GM08714 (cell line): Measurements from ENCODE around the gene PSMG4.

Experiments used
- H3K4me3 ChIP-seq: fragments of 200-500 bp; sonication (Bioruptor generic); 2 replicates; pipeline ENCODE4 v1.5.1; 2014; ENCODE audit warnings: mild to moderate bottlenecking, low read length, inconsistent platforms
- ZNF274 ChIP-seq: IDR thresholded peaks from 2 replicates; pipeline ENCODE4 v1.6.1; 2012; ENCODE audit warnings: mild to moderate bottlenecking, low read depth, low read length

PSMG4 gene

DNA sequence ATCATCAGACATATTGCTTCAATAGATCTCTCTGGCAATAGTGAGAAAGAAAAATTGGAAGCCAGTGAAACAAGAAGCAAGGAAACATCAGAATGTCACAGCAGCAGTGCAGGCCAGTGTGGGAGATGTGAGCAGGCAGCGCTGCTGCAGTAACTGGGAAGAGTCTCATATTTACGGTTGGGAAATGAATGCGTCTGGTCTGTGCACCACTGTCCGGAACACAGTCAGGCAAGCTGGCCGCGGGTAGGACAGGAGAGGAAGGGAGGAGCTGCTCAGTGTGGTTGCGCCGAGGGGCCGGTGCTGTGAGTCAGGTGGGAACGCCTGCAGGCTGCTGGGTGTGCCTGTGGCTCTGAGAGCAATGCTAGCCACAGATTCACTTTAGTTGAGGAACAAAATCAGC is 6.4 kb upstream of the PSMG4 start:
- TF ChIP-seq ZNF274: no peak

DNA sequence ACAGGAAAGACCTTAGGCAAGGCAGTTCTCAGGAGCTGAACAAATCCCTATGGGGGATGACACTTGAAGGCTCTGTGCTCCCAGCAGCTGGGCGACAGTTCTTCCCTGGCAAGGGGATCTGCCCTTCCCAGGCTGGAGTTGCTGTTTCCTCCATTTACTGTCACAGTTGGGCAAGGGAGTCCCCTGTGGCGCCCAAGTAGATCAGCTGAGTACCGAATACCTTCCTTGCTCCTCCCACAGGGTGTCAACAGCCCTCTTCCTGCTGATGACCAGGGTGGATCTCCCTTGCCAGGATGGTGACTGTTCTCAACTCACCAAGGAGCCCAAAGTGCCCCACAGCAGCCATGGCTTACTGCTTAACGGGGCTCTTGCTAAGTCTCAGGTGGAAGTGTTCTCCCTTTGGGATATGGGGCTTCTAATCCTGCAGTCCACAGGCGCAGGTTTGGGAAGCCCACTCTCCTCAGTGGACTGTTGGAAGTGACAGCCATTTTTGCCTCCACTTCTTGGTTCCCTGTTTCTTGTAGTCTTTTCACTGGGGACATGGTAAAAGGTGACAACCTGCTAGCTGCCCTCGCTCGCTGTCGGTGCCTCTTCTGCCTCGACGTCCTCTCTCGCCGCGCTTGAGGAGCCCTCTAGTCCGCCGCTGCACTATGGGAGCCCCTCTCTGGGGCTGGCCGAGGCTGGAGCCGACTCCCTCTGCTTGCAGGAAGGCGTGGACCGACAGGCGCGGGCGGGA is 5.7 kb upstream of the PSMG4 start:
- TF ChIP-seq ZNF274: no peak
- no peak overlapping the region for H3K4me3 ChIP-seq

More for the DNA sequence above, 6.4 kb upstream of the PSMG4 start:
- no peak overlapping the region for H3K4me3 ChIP-seq

DNA sequence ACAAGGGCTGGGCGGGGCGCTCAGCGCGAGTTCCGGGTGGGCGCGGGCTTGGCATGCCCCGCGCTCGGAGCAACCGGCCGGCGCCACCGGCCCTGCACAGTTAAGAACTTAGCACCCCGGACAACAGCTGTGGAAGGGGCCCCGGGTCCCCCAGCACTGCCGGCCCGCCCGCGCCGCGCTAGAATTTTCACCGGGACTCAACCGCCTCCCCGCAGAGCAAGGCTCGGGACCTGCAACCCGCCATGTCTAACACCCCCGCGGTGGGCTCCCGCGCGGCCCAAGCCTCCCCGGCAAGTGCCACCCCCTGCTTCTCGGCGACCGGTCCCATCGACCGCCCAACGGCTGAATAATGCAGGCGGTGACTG is 5.2 kb upstream of the PSMG4 start:
- H3K4me3 ChIP-seq: no peak overlapping the region
- TF ChIP-seq ZNF274: no peak

DNA sequence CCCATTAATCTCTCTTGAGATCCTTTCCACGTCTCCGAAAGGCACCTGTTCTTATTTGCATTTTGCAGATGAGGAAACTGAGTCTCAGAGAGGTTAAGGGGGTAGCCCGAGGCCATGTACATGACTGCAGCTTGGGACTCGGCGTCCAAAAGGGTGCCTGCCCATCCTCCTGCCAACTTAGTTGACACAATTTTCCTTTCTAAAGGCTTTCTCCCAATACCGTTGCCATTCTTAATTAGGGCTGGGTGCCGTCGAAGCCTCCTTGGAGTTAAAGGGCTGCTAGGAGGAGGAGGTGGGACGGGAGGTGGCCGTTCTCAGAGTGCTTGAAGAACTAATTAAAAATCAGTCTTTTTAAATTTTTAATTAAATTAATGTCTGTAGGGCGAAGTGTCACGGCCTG is 546 bp upstream of the PSMG4 start:
- H3K4me3 ChIP-seq: peak overlapping the region; percentile 51; the same call in 1 of the 2 replicates
- no peak for TF ChIP-seq ZNF274

DNA sequence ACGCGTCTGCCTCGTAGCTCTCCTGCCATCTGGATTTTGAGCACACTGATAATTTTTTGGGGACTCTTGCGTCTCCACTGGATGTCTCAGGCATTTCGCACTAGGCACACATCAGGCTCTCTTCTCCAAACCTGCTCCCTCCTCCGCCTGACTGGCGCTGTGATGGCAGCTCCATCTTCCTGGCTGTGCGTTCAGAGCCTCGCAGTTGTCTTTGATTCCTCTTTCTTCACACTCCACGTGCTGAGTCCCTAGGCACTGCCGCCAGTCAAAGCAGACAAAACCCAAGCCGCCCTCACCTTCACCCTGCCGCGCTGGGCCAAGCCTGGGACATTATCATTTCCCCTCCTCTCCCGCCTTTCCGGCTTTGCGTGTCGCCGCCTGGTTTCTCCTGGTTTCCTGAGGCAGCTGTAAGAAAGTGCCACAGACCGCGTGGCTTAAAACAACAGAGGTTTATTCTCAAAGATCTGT is 778 bp downstream of the PSMG4 start:
- peak overlapping the region; percentile 82 for H3K4me3 ChIP-seq
- no peak for TF ChIP-seq ZNF274

DNA sequence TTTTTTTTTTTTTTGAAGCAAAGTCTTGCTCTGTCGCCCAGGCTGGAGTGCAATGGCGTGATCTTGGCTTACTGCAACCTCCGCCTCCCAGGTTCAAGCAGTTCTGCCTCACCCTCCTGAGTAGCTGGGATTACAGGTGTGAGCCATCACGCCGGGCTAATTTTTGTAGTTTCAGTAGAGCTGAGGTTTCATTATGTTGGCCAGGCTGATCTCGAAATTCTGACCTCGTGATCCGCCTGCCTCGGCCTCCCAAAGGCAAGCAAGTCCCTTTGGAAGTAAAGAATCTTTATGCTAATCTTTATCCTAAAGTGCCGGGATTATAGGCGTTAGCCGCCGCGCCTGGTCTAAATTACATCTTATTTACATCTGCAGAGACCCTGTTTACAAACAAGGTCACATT is 1.5 kb downstream of the PSMG4 start:
- no peak overlapping the region; the same call in 1 of the 2 replicates for H3K4me3 ChIP-seq

DNA sequence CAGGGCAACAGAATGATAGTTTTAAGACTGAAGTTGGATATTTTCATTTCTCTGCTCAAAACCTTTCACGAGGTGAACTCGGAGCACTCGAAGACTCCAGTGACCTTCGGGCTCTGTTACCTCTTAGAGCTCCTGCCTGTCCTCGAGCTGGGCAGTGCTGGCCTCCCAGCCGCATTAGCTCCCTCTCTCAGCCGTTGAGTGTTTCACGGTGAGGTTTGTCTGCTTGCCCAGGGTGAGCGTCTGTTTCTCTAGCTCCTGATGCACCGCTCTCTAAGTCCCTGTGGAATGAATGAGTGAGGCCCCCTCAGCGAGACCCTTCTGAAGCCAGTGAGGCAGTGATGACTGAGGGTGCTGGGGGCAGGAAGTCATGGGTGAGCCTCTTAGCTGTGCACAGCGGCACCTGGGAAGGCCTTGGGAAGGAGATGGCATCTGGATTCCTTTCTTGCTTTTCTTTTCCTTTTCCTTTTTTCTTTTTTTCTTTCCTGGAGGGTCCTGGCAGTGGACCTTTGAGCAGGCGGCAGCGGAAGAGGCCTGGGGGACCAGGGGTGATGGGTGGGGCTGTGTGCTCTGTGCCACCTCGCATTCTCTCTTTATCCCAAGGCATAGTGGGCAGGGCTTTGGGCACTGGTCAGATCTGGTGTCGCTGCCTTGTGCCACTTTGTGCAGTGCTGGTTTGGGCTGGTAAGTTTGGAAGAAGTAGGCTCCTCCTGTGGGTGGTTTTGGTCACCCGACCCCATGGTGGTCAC is 2.2 kb downstream of the PSMG4 start:
- no peak overlapping the region for H3K4me3 ChIP-seq
- no peak for TF ChIP-seq ZNF274

More for the DNA sequence above, 1.5 kb downstream of the PSMG4 start:
- no peak for TF ChIP-seq ZNF274

DNA sequence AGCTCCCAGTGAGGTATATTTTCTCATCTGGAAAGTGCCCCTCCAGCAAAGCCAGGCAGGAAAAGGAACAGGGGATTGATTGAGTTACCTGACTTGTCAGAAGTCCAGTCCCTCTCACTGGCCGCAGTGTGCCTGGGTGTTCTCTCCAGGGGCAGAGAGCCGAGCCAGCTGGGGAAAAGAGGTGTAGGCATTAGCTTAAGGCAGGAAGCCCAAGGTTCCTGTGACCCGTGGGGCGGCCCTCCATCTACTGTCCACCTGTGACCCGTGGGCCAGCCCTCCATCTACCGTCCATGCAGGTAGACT is 2.7 kb downstream of the PSMG4 start:
- no peak overlapping the region for H3K4me3 ChIP-seq
- no peak for TF ChIP-seq ZNF274

DNA sequence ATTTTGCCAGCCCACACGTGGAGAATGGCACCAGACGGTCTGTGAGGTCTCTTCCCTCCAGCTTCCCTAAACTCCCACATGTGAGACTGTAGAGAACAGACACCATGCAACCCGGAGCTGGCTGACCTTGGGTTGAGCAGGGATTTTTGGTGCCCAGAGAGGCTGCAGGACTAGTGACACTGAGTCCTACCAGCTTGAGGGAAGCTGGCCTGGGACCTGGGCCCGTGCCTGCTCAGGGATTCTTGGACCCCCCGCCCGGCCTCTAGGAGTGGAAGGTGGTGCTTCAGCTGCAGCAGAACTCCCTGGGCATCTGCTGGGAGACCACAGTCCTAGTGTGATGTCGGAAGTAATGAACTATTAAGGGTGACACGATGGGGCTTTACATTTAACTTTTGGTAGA is 3.2 kb downstream of the PSMG4 start:
- no peak overlapping the region for H3K4me3 ChIP-seq

DNA sequence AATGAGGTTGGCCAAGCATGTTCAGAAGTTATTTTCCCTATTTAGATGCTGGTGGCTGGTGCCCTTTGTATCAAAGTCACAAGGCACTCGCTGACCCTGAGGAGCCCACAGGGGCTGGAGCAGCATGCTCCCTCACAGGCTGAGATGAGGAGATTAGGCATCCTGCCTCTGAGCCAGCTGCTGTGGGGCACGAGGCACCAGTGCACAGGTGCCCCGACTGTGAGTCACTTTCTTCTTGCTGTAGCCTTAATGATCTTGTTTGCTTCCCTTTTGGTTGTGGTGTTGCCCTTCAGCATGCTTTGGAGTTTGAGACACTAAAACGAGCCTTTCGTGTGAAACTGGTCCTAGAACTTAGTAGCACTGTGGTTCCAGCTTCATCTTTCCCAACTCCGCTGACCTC is 4.3 kb downstream of the PSMG4 start:
- no peak for TF ChIP-seq ZNF274
- H3K4me3 ChIP-seq: no peak overlapping the region

More for the DNA sequence above, 3.2 kb downstream of the PSMG4 start:
- TF ChIP-seq ZNF274: no peak

DNA sequence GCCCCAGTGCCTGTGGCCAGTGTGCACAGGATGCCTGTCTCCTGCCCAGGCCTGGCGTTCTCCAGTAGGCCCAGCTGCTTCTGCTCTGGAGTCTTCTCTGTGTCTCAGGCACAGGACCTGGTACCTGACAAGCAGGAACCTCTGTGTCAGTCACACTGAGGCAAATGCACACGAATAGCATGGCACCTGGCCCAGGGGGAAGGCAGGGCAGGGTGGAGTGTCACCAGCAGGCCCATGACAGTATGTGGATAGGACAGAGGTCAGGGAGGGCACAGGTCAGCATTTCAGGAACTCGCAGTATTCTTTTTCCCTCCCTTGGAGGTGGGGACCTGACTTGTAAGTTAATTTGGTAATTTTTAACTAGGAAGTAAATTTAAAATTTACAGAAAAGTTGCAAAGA is 5.6 kb downstream of the PSMG4 start:
- H3K4me3 ChIP-seq: no peak overlapping the region

DNA sequence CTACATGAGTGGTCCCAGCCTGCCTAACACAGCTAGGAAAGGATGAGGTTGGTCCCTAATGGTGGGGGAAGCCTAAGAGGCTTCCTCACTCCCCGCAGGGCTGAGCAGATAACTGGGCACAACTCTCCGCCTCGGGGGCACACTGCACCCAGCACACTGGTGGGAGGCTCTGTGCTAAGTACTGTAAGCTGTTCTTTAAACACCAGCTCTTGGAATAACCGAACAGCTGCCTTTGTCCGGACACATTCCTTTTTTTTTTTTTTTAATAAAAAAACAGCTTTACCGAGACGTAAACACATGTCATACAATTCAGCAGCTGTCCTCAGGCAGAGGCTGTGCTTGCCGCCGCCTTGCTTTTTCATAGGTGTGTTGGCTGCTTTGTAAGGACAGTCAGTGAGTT is 6.9 kb downstream of the PSMG4 start:
- no peak for TF ChIP-seq ZNF274
- no peak overlapping the region for H3K4me3 ChIP-seq

More for the DNA sequence above, 5.6 kb downstream of the PSMG4 start:
- no peak for TF ChIP-seq ZNF274

DNA sequence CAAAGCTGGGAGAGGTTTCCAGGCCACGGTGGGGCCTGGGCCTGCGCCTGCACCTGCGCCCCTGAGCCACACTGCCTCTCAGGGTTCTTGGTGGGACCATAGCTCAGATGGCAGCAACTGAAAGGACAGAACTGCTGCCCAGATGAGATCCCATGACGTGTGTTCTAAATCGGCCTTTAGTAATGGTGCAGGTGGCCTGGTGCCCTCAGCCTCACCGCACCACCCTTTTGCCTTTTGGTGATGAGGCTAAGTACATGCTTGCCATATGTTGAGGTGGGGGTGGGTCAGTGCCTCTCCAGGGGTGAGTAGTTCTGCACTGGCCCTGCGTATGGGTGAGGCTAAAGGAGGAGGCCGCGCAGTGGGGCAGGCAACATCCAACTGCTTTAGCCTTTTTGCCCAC is 7.4 kb downstream of the PSMG4 start:
- no peak overlapping the region for H3K4me3 ChIP-seq
- no peak for TF ChIP-seq ZNF274

DNA sequence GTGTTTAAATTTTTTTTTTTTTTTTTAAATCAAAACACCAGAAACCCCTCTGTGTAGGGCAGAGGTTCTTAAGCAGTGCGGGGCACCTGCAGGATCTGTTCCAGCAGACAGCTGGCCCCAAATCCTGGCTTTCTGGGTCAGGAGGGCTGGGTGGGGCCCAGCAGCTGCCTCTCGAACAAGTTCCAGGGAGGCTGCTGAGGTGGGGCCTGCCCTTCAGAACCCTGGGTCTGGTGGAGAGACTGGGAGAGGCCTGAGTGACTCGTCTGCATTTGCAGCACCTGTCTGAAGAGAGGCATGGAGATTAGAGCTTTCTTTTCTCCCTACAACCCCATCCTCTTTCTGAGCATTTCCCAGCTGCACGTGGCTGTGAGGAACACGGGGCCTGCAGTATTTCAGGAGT is 8.4 kb downstream of the PSMG4 start:
- no peak for TF ChIP-seq ZNF274
- no peak overlapping the region for H3K4me3 ChIP-seq

DNA sequence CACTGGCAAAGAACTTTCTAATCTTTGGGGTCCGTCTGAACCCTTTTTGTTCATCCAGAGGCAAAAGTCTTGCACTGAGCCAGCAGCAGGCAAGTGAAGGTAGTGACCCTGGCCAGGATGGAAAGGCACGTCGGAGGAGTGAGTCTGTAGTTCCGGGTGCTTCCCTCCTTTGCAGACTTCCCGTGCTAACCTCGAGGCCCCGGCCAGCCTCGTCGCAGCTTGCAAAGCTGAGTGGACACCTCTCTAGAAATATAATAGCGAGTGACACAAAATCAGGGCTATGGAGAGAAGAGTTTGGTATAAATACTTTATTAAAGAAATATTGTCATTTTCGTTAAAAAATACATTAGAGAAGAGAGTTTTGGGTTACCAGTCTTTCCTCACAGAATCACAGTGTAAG is 9.9 kb downstream of the PSMG4 start:
- TF ChIP-seq ZNF274: no peak
- H3K4me3 ChIP-seq: no peak overlapping the region
